ENCODE results near the gene APOA5.

The APOA5 gene

DNA sequence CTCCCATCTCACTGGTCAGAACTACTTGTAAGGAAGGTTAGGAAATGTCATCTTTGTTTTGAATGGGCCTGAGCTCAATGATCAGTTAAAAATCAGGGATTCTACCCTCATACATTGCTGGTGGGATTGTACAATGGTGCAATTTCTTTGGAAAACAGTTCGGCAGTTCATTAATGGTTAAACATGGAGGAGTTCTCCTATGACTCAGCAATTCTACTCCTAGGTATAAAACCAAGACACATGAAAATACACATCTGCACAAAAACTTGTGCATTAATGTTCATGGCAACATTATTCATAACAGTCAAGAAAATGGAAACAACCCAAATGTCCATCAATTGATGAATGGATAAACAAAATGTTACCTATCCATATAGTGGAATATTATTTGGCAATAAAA is 4.9 kb upstream of the APOA5 start:
- no peak for DNase-seq

DNA sequence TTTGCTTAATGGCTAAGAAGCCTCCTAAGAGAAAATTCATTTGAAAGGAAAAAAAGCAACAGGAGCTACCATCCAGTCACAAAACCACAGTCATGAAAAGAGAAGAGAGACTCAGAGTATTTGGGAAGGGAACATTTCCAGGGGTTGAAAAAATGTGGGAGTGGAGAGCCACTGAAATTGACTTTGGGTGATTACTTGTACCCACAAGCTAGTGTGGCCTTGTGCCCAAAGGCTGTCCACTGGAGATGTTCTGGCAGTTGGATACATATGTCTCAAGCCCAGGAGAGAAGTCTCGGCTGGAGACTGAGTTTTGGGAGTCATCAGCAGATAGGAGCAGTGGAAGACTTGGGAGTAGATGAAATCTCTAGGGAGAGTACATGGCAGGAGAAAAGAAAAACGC is 3.2 kb upstream of the APOA5 start:
- DNase-seq, result no peak

DNA sequence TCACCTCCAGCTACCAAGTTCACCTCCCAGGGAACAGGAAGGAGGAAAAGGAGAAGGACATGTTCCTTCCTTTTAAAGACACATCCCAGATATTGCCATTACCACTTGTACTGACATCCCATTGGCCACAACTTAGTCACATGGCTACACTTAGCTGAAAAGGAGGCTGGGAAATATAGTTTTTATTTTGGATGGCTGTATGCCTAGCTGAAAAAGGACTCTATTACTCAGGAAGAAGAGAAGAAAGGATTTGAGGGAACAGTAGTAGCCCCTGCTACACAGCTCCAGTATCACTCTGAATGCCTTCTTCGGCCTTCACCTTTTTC is 2.1 kb upstream of the APOA5 start:
- DNase-seq, result no peak

DNA sequence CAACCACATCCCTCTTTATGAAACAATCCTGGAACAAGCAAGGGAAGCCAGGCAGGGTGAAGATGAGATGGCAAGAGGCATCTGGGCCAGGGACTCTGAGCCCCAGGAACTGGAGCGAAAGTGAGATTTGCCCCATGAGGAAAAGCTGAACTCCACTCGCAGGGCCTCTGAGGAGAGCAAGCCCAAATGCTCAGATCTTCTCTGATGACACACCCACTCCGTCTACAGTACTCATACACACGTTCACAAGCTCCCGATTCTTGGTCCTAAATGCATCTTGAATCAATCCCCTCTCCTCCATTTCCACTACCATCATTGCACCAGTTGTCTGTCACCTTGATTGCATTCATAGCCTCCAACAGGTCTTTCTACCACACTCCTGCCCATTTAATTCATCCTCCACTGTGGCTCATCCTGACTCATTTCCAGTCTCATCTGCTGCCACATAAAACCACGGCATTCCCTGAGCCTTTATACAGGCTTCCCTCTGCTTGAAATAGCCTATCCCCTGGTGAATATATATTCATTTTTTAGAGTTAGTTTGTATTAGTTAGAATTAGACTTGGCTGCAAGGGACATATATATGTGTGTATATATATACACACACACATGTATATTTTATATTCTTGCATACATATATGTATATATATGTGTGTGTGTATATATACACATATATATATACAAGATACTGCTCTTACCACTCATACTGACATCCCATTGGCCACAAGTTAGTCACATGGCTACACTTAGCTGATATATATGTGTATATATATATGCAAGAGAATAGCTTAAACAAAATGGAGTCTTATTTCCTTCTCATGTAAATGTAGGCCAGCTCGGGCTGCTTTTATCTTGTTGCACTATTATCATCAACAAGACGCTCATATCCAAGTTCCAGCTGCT is 1.4 kb upstream of the APOA5 start:
- DNase-seq, result no peak

DNA sequence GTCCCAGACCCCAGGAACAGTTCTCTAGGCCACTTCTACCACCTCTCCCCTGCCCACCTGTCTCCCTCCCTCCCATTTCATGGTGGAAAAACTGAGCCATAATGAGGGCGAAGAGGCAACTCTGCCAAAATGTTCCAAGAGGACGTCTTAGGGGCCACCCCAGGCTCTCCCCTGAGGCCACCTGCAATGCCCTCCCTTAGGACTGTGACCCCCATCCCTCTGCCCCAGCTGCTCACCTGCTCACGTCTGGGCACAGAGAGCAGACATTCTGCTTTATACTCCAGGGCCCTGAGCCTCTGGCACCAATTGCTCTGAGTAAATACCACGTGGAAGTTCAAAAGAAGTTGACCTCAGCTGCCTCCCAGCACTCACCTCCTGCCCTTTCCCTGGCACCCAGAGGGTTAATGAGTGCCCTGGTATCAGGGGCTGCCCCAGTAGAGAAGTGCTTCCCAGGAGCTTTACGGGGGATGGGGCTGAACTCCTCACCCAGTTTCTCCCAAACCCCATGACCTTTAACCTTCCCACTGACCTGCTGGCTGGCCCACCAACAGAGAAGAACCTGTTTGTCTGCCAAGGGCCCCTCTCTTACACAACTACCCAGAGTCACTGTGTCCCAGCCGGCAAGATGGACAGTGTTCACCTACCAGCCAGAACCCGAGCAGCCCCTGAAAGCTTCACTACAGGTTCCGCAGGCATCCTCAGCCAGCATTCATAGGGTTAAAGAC is 627 bp upstream of the APOA5 start:
- no peak for DNase-seq

DNA sequence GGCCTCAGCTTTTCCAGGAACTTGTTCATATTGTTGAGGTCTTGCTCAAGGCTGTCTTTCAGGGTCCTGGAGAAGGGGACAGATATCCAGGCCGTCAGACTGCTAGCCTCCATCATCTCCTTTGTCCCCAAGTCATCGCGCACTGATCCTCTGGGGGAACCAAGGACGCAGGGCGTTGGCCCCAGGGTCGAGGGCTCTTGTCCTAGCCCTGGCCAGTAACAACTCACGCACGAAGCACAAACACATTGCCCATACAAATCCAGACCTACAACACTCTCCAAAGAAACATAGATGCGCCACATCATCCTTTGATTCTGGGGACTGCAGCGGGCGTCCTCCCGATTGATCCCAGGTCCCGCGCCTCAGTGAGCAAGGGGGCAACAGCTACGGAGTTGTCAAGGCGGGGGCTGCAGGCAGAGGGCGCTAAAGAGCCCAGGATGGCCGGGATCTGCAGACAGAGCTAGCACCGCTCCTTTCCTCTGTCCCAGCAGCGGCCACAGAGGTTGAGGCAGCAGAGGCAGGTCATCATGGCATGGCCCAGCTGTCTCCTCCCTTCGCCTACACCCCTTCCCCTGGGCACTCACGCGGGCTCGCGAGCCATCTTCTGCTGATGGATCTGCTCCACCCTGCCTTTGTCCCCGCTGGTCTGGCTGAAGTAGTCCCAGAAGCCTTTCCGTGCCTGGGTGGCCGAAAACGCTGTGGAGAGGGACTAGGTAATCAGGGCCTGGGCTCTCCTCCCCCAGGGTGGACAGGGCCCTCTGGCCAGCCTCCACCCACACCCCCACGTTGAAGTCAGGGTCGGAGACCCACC is 472 bp downstream of the APOA5 start:
- peak; percentile 71 to 73 for DNase-seq

DNA sequence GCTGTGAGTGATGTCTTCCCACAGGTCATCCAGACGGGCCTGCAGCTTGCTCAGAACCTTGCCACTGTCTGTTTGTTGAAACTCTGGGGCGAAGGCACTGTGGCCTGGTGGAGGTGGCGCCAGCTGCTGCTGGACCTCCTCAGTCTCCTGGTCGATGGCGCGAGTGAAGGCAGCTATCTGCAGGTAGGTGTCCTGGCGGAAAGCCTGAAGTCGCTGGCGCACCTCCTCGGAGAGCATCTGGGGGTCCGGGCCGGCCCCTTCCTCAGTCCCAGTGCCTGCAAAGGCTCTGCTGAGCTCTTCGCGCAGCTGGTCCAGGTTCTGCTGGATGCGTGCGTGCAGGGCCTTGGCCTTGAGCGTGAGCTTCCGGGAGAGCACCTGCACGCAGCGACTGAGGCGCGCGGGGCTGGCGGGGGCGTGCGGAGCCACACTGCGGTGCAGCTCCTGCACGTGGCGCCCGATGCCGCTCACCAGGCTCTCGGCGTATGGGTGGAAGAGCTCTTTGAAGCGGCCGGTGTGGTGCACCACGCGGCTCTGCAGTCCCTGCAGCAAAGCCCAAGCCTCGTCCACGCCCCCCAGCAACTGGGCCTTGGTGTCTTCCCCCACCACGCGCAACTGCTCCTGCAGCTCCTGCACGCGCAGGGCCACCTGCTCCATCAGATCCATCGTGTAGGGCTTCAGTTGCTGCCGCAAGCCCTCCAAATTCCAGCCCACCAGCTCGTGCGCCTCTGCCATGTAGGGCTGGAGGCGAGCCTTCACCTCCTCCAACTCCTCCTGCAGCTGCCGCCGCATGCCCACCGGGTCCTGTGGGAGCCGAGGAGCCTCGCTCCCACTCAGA is 1.3 kb downstream of the APOA5 start:
- no peak for DNase-seq

DNA sequence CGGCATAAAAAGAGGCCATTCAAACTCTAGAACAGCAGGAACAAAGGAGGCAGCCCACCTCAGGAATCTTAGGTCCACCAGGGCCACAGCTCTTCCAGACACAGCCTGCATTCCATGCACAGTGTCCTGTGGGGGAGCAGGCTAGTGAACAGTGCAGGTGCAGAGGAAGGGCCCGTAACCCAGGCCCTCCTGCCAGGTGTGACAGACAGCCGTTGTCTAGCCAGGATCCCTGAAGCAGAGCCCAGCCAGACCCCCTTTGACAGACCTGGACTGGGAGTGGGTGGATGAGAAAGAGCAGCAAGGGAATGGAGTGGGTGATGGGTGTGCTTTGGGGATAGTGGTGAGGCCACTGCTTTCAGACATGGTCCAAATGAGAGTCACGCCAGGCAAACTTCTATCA is 2.7 kb downstream of the APOA5 start:
- DNase-seq, result no peak

DNA sequence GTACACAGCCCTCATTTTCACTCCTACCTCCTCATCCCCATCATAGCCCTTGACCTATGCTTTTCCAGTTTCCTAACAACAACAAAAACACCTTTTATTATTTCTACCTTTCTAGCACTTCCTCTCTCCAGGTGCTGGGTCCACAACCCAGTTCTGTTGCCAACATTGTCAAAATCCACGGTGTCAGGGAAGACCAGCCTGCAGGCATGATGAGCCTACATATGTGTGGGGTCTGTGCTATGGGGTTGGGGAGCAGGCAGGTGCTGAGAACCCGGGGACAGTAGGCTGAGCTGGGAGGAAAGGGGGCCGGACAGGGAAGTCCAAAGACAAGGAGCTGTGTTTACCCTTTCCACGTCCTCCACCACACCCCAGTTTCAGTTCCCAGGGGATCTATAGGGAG is 3.1 kb downstream of the APOA5 start:
- no peak for DNase-seq

DNA sequence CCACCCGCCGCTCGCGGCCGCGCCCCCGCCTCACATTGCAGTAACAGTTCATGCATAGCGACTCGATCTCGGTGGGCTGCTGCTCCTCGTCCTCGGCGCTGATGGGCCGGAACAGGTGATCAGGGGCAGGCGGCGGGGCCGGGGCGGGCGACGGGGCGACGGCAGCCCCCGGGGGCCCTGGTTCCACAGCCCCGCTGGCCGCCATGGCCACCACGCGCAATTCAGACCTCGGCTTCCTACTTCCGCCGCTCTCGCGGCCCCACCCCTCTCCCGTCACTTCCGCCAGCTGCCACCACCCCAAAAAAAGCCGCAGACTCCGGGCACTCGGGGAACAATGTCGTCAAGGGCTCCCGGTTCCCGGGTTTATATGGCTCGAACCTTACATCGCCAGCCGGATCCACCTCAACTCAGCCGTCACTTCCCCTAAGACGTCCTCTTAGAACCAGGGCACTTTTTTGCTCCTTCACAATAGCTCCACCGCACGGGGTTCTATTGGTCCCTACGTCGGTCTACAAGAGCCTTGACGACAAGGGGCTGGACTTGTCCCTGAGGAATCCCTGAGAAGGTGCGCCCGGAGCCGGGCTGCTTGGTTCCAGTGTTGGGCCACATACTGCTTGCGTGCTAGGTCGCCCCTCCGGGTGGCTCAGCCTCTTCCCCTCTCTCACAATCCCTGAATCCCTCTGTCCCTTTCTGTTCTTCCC is 3.7 kb downstream of the APOA5 start, which contains the start of gene ZPR1:
TSS of gene ZPR1 (minus strand) at position 238 of the 701 bp plus-strand sequence. CDS start at position 205, 33 bp downstream.
- peak; percentile 56 to 80 for DNase-seq

DNA sequence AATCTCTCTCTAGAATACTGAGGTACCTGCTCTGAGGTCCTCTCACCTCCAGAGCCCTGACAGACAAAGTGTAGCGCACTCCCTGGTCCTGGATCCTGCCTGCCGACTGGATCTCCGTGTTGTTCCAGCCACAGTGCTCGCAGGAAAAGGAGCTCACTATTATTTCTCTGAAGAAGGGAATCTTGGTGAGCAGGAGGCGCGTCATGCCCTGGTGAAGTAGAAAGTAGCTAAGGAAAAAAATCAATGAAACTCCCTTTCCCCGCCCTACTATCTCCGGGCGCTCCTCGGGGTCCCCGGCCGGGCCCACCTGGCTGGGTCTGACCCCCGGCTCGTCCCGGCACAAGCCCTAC is 4.3 kb downstream of the APOA5 start:
- no peak for DNase-seq

DNA sequence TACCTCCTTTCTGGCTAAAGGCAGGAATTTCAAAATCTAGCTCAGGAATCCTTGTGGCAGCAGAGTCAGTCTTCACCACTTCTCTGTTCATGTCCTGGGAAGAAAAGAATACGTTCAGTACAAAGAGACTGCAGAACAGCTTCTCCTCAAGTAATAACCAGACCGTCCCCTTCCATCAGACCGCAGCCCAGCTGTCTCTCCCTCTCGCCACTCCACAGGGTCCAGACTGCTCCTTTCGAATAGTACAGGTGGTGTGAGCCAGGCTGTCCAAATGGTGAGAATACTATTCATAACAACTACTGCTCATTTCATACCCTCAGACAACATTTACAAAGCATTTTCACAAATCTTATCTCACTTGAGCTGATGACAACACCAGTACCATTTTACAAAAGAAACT is 4.7 kb downstream of the APOA5 start:
- no peak for DNase-seq

DNA sequence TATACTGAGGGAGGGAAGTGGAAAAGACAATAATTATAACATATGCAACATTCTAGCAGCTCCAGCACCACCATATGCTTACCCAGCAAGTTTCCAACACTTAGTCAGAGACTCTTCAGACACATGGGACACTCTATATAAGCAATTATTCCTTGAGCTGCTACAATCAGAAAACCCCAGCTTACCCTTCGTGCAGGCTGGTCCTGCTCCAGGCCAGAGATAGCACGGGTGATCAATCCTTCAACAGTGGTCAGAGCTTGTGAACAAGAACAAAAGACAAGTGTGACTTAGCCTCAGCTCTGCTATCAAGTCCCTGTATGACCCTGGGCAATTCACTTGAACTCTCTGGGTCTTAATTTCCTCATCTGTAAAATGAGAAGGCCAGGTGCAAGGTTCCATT is 5.4 kb downstream of the APOA5 start:
- DNase-seq, result no peak

DNA sequence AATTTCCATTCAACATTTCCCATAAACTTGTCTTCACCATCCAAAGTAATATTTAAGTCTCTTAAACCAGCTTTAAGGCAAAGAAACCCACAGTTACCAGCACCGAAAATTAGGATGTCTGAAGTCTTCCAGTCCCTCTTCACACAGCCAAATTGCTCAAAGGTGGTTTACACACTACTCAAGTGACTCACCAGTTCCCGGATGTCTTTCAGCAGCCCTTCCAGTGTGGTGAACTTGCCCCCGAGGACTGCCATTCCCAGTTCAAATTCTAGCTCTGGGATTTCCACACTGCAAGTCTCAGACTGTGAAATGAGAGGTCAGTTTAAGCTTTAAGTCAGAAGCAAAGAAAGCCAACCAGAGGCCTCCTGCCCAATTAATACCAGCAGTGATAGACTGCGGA is 9.0 kb downstream of the APOA5 start:
- DNase-seq, result no peak

DNA sequence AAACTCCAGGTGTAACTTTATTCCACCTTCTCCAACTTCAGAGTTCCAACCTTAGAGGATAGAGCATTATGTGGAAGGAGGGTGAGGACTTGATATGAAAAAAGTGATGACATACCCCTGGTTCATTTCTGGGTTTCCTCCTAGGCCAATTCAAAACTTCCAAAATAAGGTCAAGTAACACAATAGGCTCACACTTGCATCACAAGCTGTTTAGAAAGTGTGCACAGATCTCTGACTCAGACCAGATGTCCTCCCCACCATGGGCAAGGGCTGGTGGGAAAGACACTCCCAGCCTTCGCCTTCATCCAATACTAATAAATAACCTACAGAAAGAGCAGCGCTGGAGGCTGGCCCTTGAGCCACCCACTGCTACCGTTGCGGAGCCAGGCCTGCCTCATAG is 13.1 kb downstream of the APOA5 start:
- DNase-seq, result no peak

DNA sequence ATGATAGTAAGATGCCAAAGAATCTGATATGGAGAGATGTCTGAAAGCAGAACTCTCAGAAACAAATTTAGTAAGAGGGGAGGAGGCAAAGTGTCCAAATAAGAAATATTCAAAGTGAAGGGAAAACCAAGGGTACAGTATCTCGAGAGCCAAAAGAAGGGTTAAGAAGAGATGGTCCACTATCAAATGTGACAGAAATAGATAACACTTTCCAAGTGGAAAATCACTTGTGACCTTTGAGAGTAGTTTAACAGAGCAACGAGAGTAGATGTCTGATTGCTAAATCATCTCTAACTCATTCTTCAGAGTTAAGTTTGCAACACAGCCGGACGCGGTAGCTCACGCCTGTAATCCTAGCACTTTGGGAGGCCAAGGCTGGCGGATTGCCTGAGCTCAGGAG is 14.6 kb downstream of the APOA5 start:
- no peak for DNase-seq

DNA sequence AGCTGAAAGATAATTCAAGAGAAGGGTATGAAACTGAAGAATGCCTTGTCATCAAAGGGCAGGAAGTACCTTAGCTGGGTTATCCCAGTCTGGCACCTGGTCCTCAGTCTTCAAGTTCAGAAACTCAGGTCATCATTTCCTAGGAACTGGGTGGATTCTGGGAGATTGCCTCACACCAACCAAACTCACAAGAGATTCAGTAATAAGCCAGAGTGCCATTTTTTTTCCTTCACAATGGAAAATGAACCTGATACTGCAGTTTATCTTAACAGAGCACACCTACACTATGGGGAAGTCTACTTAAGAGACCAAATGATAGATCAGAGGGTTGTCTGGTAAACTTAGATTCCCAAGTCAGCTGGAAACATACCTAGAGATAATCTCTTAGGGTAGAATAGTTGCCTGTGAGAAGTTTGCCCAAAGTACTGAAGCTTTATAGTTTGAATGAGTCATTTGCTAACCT is 15.1 kb downstream of the APOA5 start:
- DNase-seq, result no peak

DNA sequence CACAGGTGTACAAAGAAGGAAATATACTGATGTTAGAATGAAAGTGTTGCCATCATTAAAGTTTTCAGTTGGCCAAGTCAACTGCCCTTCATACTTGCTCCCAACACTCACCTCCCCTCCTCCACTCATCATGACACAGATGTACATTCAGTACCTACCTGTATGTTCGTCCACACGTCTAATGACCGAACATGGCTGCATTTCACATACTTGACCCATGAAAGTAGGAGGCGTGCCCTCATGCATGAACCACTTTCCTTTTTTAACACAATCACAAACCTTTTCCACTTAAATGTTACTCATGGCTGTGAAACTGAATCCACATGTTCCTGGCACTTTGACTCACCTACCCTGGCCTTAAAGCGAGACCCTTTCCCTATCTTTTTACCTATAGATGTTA is 15.7 kb downstream of the APOA5 start:
- no peak for DNase-seq

DNA sequence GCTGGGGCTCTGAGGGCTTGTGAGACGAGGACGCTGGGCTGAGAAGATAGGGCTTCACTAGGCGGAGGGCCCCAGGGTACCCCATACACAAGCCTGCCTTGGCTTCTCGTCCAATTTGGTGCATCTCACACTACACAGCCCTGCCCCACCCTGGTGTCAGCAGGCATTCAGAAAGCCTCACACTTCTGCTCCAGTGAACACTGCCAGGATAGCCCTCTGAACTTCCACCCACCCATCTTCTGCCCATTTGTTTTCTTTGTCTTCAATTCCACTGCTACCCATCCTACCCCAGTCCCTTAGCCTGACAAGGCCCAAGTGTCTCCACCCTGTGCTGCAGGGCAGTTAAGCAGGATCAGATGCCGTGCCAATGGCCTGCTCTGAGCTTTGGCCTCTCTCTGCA is 17.0 kb downstream of the APOA5 start:
- no peak for DNase-seq

DNA sequence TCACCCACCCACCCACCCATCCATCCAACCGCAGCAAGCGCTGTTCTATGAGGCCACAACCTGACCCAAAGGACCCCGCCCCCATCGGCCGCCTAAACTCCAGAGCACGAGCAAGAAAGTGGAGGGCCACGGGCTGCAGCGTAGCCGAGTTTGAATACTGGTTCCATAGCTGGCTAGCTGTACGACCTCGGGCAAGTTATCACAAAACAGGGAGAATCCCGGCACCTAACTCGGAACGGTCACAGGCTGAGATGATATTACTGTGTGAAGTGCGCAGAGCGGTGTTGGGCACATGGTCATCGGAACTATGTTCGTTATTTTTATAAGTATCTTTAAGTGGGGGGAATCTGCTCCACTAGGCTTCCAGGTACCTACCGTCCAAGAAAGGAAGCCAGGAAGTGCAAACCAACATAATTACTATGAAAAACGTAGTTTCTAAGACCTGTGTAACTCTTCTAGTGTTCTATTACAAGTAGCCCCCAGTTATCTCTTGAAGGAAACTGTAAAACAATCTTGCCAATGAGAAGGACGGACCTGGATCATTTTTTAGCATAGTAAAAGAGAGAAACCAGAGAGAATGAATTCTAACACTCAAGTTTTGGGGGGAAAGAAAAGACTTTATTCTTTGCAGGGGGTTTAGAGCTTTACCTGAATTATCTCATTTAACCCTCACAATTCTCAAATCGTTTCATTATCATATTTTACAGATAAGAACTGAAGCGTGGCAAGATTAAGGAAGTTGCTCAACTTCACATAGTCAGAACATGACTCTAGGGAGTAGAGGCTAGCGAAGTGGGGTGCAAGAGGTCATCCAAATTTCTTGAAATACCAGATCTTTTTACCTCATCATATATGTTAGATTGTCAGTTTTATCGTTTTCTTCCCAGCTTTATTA is 18.2 kb downstream of the APOA5 start:
- DNase-seq, result no peak

All from hippocampal formation (tissue), 2 donors.